CD4-positive, alpha-beta T cell treated with Interleukin-12 subunit alpha and Interleukin-12 subunit beta, for 1 hour (primary cell): Measurements from ENCODE around the gene STPG1.

Experiments
- DNase-seq: peaks from one replicate; pipeline ENCODE4 v3.0.0-alpha.2; 2020

The STPG1 gene

GRCh38 chr1:24311234-24311633 lies 102.3 kb downstream of the STPG1 start:
- DNase-seq: no peak

DNA sequence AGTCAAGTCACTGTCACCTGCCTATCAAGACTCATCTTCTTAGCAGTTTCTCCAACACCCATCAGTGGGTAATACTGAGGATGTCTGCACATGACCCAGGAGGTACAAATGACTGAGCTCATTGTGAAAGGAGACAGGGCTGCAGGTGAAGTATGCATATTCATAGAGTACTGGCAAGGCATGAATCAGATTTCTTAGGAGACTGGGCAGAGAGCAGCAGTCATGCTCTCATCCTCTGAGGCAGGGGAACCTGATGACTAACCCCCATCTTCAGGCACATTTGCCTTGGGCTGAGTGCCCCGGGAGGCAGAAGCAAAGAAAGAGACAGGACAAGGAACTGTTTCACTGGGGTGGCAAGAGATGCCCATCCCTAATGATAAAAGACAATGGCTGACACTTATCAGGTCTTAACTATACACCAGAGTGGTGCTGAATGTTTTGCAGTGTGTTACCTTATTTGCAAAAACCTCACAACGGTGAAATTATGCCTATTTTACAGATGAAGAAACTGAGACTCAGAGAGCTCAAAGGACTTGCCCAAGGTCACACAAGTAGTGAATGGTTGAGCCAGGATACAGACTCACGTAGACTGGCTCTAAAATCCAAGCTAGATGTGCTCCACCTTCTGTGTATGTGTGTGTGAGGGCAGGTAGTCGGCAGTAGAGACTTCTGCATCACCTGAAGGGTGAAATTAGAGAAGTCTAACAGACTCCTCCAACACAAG lies 103.7 kb downstream of the STPG1 start:
- no peak for DNase-seq

- no peak for DNase-seq
Observed at GRCh38 chr1:24308365-24309015, 105.1 kb downstream of the STPG1 start.
